Measurements from ENCODE around the gene SLFN12L.

The SLFN12L gene

DNA sequence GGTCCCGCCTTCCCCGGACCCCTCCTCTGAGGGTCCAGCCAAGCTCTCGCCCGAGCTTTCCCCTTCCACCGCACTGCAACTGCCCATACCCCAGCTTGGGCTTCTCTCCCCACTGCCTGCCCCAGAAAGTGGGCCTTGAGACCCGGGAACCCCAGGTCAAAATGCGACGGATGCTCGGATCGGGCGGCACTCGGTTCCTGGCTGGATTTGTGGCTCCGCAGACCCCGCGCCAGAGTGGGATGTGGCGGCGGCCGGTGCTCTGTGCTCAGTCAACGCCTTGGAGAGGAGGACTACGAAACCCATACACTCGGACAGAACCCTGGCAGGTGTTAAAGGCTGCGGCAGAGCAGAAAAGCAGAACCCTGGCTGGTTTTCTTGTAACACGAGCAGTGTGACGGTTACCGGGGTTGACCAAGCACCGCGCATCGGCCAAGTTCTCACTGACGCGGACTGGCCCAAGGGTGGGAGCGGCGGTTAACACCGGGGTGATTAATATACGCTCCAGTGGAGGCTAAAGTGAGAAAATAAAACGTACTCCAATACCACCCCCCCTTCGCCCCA lies 88.0 kb downstream of the SLFN12L start:
- no peaks in the 10 kb centered on the region for H3K9me2 ChIP-seq (ENCODE audit: low read depth, low read length)
- no peaks in the 10 kb centered on the region for H3F3A ChIP-seq (ENCODE audit: insufficient read depth, low read length)
- peak overlapping the region; percentile 17; the same call in 1 of the 2 replicates for H3K9ac ChIP-seq (ENCODE audit: low read length)
- H3K4me1 ChIP-seq (ENCODE audit: insufficient read depth, low read length, severe bottlenecking) = peaks cover 16% of the 10 kb centered on the region
- H3K27ac ChIP-seq (ENCODE audit: low read depth, low read length, poor library complexity, severe bottlenecking) = no peak overlapping the region
- H3K4me3 ChIP-seq (ENCODE audit: low read depth, low read length, poor library complexity, severe bottlenecking) = peak overlapping the region; percentile 58
- TF ChIP-seq EZH2 (IDR thresholded peaks at IDR 0.05; ENCODE audit: borderline replicate concordance, low read length) = no peak
- TF ChIP-seq, protein P1, sequence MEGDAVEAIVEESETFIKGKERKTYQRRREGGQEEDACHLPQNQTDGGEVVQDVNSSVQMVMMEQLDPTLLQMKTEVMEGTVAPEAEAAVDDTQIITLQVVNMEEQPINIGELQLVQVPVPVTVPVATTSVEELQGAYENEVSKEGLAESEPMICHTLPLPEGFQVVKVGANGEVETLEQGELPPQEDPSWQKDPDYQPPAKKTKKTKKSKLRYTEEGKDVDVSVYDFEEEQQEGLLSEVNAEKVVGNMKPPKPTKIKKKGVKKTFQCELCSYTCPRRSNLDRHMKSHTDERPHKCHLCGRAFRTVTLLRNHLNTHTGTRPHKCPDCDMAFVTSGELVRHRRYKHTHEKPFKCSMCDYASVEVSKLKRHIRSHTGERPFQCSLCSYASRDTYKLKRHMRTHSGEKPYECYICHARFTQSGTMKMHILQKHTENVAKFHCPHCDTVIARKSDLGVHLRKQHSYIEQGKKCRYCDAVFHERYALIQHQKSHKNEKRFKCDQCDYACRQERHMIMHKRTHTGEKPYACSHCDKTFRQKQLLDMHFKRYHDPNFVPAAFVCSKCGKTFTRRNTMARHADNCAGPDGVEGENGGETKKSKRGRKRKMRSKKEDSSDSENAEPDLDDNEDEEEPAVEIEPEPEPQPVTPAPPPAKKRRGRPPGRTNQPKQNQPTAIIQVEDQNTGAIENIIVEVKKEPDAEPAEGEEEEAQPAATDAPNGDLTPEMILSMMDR (IDR thresholded peaks at IDR 0.05; ENCODE audit: low read length) = no peak
- H2AFZ ChIP-seq (ENCODE audit: low read length) = no peak overlapping the region
- H3K79me2 ChIP-seq (ENCODE audit: insufficient read depth, low read length) = no peaks in the 10 kb centered on the region
- H3K4me2 ChIP-seq (ENCODE audit: low read length) = peak overlapping the region; percentile 70
- no peaks in the 10 kb centered on the region for H4K20me1 ChIP-seq (ENCODE audit: insufficient read depth, low read length)
- H3K36me3 ChIP-seq (ENCODE audit: insufficient read depth, low read length) = no peaks in the 10 kb centered on the region
- H3K9me3 ChIP-seq (ENCODE audit: low read length) = no peaks in the 10 kb centered on the region
- peaks cover 10% of the 10 kb centered on the region; the same call in 1 of the 2 replicates for H3K27me3 ChIP-seq (ENCODE audit: insufficient read depth, low read length)

DNA sequence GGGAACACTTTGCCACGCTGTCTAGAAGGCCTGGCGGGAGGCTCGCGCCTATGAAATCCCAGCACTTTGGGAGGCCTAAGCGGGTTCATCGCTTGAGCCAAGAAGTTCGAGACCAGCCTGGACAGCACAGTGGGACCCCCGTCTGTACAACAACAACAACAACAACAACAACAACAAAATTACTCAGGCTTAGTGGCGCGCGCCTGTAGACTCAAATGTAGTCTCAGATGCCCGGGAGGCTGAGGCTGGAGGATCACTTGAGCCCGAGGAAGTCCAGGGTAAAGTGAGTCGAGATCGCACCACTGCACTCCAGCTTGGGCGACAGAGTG lies 88.6 kb downstream of the SLFN12L start:
- H4K20me1 ChIP-seq (ENCODE audit: insufficient read depth, low read length) = no peaks in the 10 kb centered on the region
- TF ChIP-seq, protein P1 (IDR thresholded peaks at IDR 0.05; ENCODE audit: low read length) = no peak
- TF ChIP-seq EZH2 (IDR thresholded peaks at IDR 0.05; ENCODE audit: borderline replicate concordance, low read length) = no peak
- H2AFZ ChIP-seq (ENCODE audit: low read length) = 0 out of 2 replicates have a peak overlapping the region, but pooled peaks have one; percentile 30
- peak overlapping the region; percentile 58 for H3K4me3 ChIP-seq (ENCODE audit: low read depth, low read length, poor library complexity, severe bottlenecking)
- no peak overlapping the region for H3K27ac ChIP-seq (ENCODE audit: low read depth, low read length, poor library complexity, severe bottlenecking)
- peak overlapping the region; percentile 70 for H3K4me2 ChIP-seq (ENCODE audit: low read length)
- peak overlapping the region; percentile 55 for H3K9ac ChIP-seq (ENCODE audit: low read length)
- no peaks in the 10 kb centered on the region for H3F3A ChIP-seq (ENCODE audit: insufficient read depth, low read length)
- no peaks in the 10 kb centered on the region for H3K36me3 ChIP-seq (ENCODE audit: insufficient read depth, low read length)
- no peaks in the 10 kb centered on the region for H3K79me2 ChIP-seq (ENCODE audit: insufficient read depth, low read length)
- H3K9me3 ChIP-seq (ENCODE audit: low read length) = no peaks in the 10 kb centered on the region
- peaks cover 16% of the 10 kb centered on the region for H3K4me1 ChIP-seq (ENCODE audit: insufficient read depth, low read length, severe bottlenecking)
- peaks cover 10% of the 10 kb centered on the region; the same call in 1 of the 2 replicates for H3K27me3 ChIP-seq (ENCODE audit: insufficient read depth, low read length)
- no peaks in the 10 kb centered on the region for H3K9me2 ChIP-seq (ENCODE audit: low read depth, low read length)

DNA sequence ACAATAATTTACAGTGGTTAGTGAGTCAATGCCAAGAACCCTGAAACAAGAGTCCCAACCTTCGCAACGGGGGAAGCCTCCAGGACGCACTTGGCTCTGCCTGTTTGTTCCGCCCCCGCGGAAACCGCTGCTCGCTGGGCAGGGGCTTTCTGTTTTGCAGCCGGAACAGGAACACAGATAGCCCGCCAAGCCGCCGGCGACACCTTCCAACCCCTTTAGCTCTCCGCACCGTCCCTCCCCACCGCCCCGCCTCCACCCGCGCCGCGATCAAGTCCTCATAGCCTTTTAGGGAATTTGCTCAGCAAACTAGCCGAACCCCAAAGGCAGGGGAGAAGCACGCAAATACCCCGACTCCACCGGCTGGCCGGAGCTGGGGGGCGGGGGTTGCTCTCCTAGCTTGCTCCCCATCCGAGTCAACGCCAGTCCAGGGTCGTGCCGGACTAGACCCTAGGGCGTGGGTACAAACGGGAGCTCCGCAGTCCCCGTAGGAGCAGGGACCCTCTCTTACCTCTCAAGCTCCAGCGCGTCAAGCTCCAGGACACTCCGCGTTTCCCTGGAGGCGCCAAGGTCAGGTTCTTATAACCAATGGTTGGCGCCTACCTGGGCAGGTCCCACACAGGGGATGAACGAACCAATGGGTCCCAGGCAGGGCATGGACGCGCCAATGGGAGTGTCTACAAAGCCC lies 89.1 kb downstream of the SLFN12L start, which contains the start of gene SLFN13:
Gene SLFN13, minus strand, starts transcription at position 553 of the 685 bp plus-strand sequence. CDS start 3,086 bp downstream, outside the sequence.
- H3K79me2 ChIP-seq (ENCODE audit: insufficient read depth, low read length) = no peaks in the 10 kb centered on the region
- no peaks in the 10 kb centered on the region for H3K9me3 ChIP-seq (ENCODE audit: low read length)
- no peaks in the 10 kb centered on the region for H4K20me1 ChIP-seq (ENCODE audit: insufficient read depth, low read length)
- peaks cover 16% of the 10 kb centered on the region for H3K4me1 ChIP-seq (ENCODE audit: insufficient read depth, low read length, severe bottlenecking)
- peak within 1 kb of the TSS; percentile 55 for H3K9ac ChIP-seq (ENCODE audit: low read length)
- peak within 1 kb of the TSS; percentile 70 for H3K4me2 ChIP-seq (ENCODE audit: low read length)
- no peaks in the 10 kb centered on the region for H3F3A ChIP-seq (ENCODE audit: insufficient read depth, low read length)
- H3K4me3 ChIP-seq (ENCODE audit: low read depth, low read length, poor library complexity, severe bottlenecking) = peak within 1 kb of the TSS; percentile 58
- H3K27ac ChIP-seq (ENCODE audit: low read depth, low read length, poor library complexity, severe bottlenecking) = no peak within 1 kb of the TSS
- no peaks in the 10 kb centered on the region for H3K9me2 ChIP-seq (ENCODE audit: low read depth, low read length)
- H2AFZ ChIP-seq (ENCODE audit: low read length) = peak within 1 kb of the TSS; percentile 30; the same call in 1 of the 2 replicates
- TF ChIP-seq, protein P1 (IDR thresholded peaks at IDR 0.05; ENCODE audit: low read length) = no peak
- TF ChIP-seq EZH2 (IDR thresholded peaks at IDR 0.05; ENCODE audit: borderline replicate concordance, low read length) = no peak
- H3K27me3 ChIP-seq (ENCODE audit: insufficient read depth, low read length) = peaks cover 10% of the 10 kb centered on the region; the same call in 1 of the 2 replicates
- H3K36me3 ChIP-seq (ENCODE audit: insufficient read depth, low read length) = no peaks in the 10 kb centered on the region
